Ureter (tissue), 1 donor: Measurements from ENCODE around the gene CDC7. TPM values are rescaled to one million over a fixed set of nuclear protein-coding genes. Genes with fewer than 3 reads are reported as not detected.
"Not testable (repeated sequence)": the region's sequence is repeated elsewhere in the genome, so short reads cannot be mapped to it uniquely, and the experiment has no call there.

ENCODE experiments used
- DNase-seq: peaks from one replicate; pipeline ENCODE4 v3.0.0-alpha.2; 2020; ENCODE audit warnings: low spot score
- total RNA-seq: library from RNA; stranded (reverse); gene quantifications from one replicate; pipeline ENCODE4 v1.2.4, GENCODE V29; 2023
- donor health status: DM: yes; HTN: yes; CAD: no.

CDC7 gene
- total RNA-seq, 1 donor from 2014 or later: 4.9 TPM

- DNase-seq: no peak
Measured at GRCh38 chr1:91510754-91511153, 10.1 kb downstream of the CDC7 start.

GRCh38 chr1:91511386-91511785 lies 10.7 kb downstream of the CDC7 start:
- no peak for DNase-seq

- DNase-seq: no peak
Measured at GRCh38 chr1:91513160-91513559, 12.5 kb downstream of the CDC7 start.

- no peak for DNase-seq
Measured at GRCh38 chr1:91513706-91514105, 13.1 kb downstream of the CDC7 start.

- no peak for DNase-seq
Measured at GRCh38 chr1:91515994-91516393, 15.3 kb downstream of the CDC7 start.

- DNase-seq: not testable (repeated sequence)
Measured at GRCh38 chr1:91516605-91517004, 16.0 kb downstream of the CDC7 start.

GRCh38 chr1:91519167-91519566 lies 18.5 kb downstream of the CDC7 start:
- DNase-seq: not testable (repeated sequence)

- DNase-seq: no peak
Measured at GRCh38 chr1:91520942-91521507, 20.4 kb downstream of the CDC7 start.

- no peak for DNase-seq
Measured at GRCh38 chr1:91523482-91523881, 22.8 kb downstream of the CDC7 start.

- no peak for DNase-seq
Measured at GRCh38 chr1:91526496-91526895, 25.8 kb downstream of the CDC7 start.

GRCh38 chr1:91527266-91527765 lies 26.7 kb downstream of the CDC7 start:
- DNase-seq: no peak

- DNase-seq: no peak
Measured at GRCh38 chr1:91527781-91528180, 27.1 kb downstream of the CDC7 start.

- DNase-seq: no peak
Measured at GRCh38 chr1:91529856-91530255, 29.2 kb downstream of the CDC7 start.

- DNase-seq: no peak
Measured at GRCh38 chr1:91533361-91534024, 32.8 kb downstream of the CDC7 start.

GRCh38 chr1:91535441-91535840 lies 34.8 kb downstream of the CDC7 start:
- DNase-seq: no peak

- no peak for DNase-seq
Measured at GRCh38 chr1:91537281-91537986, 36.8 kb downstream of the CDC7 start.

GRCh38 chr1:91537987-91538304 lies 37.3 kb downstream of the CDC7 start:
- DNase-seq: no peak

GRCh38 chr1:91540910-91541309 lies 40.3 kb downstream of the CDC7 start:
- DNase-seq: no peak

GRCh38 chr1:91541918-91542533 lies 41.4 kb downstream of the CDC7 start:
- no peak for DNase-seq

GRCh38 chr1:91545506-91546300 lies 45.1 kb downstream of the CDC7 start:
- no peak for DNase-seq

- no peak for DNase-seq
Measured at GRCh38 chr1:91546301-91546581, 45.6 kb downstream of the CDC7 start.

- no peak for DNase-seq
Measured at GRCh38 chr1:91546876-91547275, 46.2 kb downstream of the CDC7 start.
